ENCODE measurements around the gene EPB41L4A. TPM values are rescaled to one million over a fixed set of nuclear protein-coding genes. Genes with fewer than 3 reads are reported as not detected.
A peak's percentile ranks its signal among the peaks of the same experiment; 100 is the strongest.

The EPB41L4A gene
- total and polyA plus RNA-seq, 2 donors from 2014 or later, result 10.2 to 39.0 TPM

DNA sequence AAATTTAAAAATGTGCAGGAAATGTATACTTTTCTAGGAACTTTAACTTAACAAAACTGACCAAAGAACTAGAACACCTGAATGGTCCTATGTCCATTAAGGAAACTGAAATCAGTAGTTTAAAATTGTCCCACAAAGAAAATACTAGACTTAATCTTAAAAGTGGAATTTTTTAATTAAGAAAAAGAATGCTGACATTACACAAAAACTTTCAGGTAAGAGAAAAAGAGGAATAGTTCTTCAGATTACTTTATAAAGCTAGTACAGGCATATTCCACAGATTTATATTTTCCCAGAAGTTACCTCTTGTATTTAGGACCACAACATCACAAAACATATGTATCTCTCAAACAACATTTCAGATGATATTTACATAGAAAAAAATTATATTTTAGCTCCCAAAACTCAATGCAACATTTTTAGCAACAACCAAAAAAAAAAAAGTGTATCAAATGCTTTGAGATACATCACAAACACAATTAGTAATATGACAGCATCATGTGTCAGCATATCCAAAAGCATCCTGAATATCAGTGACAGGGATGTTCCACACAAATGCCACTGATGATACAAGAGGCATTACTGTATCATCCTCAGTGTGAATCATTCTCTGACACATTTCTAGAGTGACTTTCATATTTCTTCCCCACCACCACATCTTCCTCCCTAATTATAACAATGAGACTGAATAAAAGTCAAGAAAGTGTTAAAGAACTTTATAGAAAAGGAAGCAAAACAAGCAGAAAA is 264.0 kb downstream of the EPB41L4A start:
- Histone ChIP-seq H3K9ac (ENCODE audit: low read length in 3 of 3) (no peak overlapping the region), H3K4me3 (ENCODE audit: low read length in 3 of 3) (no peak overlapping the region), H3K27me3 (ENCODE audit: control insufficient read depth, insufficient read depth, low read length) (no peaks in the 10 kb centered on the region), H3K9me3 (ENCODE audit: control insufficient read depth in 2 of 3, insufficient read depth in 1 of 3, low read length in 3 of 3) (no peaks in the 10 kb centered on the region), H3K27ac (ENCODE audit: low read depth in 2 of 2, low read length in 2 of 2) (no peak overlapping the region), H3K4me1 (ENCODE audit: control insufficient read depth in 2 of 3, insufficient read depth in 2 of 3, low read depth in 1 of 3, low read length in 3 of 3) (no peaks in the 10 kb centered on the region), H3K36me3 (ENCODE audit: control insufficient read depth in 2 of 3, insufficient read depth in 3 of 3, low read length in 3 of 3) (no peaks in the 10 kb centered on the region)
- TF ChIP-seq, protein P1, sequence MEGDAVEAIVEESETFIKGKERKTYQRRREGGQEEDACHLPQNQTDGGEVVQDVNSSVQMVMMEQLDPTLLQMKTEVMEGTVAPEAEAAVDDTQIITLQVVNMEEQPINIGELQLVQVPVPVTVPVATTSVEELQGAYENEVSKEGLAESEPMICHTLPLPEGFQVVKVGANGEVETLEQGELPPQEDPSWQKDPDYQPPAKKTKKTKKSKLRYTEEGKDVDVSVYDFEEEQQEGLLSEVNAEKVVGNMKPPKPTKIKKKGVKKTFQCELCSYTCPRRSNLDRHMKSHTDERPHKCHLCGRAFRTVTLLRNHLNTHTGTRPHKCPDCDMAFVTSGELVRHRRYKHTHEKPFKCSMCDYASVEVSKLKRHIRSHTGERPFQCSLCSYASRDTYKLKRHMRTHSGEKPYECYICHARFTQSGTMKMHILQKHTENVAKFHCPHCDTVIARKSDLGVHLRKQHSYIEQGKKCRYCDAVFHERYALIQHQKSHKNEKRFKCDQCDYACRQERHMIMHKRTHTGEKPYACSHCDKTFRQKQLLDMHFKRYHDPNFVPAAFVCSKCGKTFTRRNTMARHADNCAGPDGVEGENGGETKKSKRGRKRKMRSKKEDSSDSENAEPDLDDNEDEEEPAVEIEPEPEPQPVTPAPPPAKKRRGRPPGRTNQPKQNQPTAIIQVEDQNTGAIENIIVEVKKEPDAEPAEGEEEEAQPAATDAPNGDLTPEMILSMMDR (IDR thresholded peaks at IDR 0.05; ENCODE audit: borderline replicate concordance, extremely low read depth, insufficient read depth), result no peak
- FAIRE-seq, result peak; percentile 13
- intact Hi-C loops (cut with DNase I), result no loop called here
- DNase-seq, result no peak

DNA sequence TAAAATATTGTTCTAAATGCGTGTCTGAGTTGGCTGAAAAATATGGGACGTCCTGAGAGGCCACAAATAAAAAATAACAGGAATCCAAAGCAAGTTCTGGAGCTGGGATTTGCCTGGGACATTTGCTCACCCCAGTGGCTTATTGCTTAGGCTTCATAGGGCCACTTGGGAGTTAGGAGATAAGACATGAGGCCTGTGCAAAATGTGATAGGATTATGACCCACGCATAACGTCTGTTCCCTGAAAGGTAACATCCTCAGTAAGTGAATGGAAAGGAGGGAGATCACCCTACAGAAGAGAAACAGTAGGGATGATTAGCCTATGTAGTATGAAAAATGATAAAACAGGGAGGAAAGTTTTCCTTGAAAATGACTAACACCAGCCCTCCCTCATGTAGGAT is 269.4 kb downstream of the EPB41L4A start:
- no peak overlapping the region for H3K27ac ChIP-seq (ENCODE audit: low read depth in 2 of 2, low read length in 2 of 2)
- H3K36me3 ChIP-seq (ENCODE audit: control insufficient read depth in 2 of 3, insufficient read depth in 3 of 3, low read length in 3 of 3), result no peaks in the 10 kb centered on the region
- intact Hi-C loops (cut with DNase I), result loop anchor here (10.0 kb wide), 1 partner anchor 605 kb away; no protein-coding TSS in a partner anchor
- H3K9me3 ChIP-seq (ENCODE audit: control insufficient read depth in 2 of 3, insufficient read depth in 1 of 3, low read length in 3 of 3), result no peaks in the 10 kb centered on the region
- H3K9ac ChIP-seq (ENCODE audit: low read length in 3 of 3), result no peak overlapping the region
- no peak overlapping the region for H3K4me3 ChIP-seq (ENCODE audit: low read length in 3 of 3)
- DNase-seq, result no peak
- FAIRE-seq, result no peak
- no peaks in the 10 kb centered on the region for H3K27me3 ChIP-seq (ENCODE audit: control insufficient read depth, insufficient read depth, low read length)
- TF ChIP-seq, protein P1 (IDR thresholded peaks at IDR 0.05; ENCODE audit: borderline replicate concordance, extremely low read depth, insufficient read depth), result no peak
- H3K4me1 ChIP-seq (ENCODE audit: control insufficient read depth in 2 of 3, insufficient read depth in 2 of 3, low read depth in 1 of 3, low read length in 3 of 3), result peaks cover 0 to 3% (median 0%) of the 10 kb centered on the region in 3 donors

DNA sequence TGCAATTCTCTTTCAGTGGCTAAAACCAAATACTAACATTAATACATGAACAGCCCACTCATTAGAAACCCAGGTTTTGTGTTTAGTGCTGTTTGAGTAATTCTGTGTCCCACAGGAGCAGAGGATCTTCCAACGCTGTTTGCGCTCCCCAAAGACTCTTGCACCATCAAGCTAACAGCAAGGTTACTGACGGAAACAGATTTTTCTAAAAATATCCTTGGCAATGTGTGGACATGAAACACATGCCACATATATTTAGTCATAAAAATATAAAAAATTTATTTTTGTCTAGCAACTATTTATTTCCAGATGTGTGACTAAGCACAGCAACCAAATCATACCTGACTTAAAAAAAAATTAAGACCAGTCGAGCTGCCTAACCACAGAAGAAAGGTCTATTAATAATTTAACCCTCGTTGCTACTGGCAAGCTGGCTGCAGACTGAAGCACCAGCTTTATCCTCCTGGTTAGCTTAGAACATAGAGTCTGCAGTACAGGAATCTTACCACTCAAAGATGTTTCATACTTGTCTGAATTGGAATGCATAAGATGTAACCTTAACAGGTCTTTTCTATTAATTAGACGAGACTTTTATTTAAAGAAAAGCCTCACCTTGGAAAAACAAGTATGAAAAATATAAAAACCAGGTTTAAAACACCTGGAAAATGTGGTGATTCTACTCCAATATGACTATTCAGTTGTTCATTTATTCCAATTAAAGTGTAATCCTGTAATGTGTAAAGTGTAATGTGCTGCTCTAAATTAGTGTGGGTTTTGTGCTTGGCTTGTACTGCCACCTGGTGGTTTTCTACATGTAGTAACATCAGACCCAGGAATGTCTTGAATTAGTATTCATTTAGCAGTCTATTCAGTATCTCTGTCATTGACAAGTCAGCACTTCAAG is 272.5 kb downstream of the EPB41L4A start:
- Histone ChIP-seq H3K27me3 (ENCODE audit: control insufficient read depth, insufficient read depth, low read length) (no peaks in the 10 kb centered on the region), H3K4me1 (ENCODE audit: control insufficient read depth in 2 of 3, insufficient read depth in 2 of 3, low read depth in 1 of 3, low read length in 3 of 3) (peaks cover 0 to 3% (median 3%) of the 10 kb centered on the region in 3 donors), H3K27ac (ENCODE audit: low read depth in 2 of 2, low read length in 2 of 2) (no peak overlapping the region), H3K9ac (ENCODE audit: low read length in 3 of 3) (no peak overlapping the region), H3K9me3 (ENCODE audit: control insufficient read depth in 2 of 3, insufficient read depth in 1 of 3, low read length in 3 of 3) (no peaks in the 10 kb centered on the region), H3K36me3 (ENCODE audit: control insufficient read depth in 2 of 3, insufficient read depth in 3 of 3, low read length in 3 of 3) (no peaks in the 10 kb centered on the region), H3K4me3 (ENCODE audit: low read length in 3 of 3) (no peak overlapping the region)
- TF ChIP-seq, protein P1 (IDR thresholded peaks at IDR 0.05; ENCODE audit: borderline replicate concordance, extremely low read depth, insufficient read depth), result peak; percentile 86
- peak in 3 of 5 donors; percentile 71 to 90 (median 83) for DNase-seq
- intact Hi-C loops (cut with DNase I), result loop anchor here (10.0 kb wide), 1 partner anchor 602 kb away; no protein-coding TSS in a partner anchor
- peak; percentile 99 for FAIRE-seq
